ACHN (cell line): ENCODE data around the gene SEMA4B.
"Not testable (repeated sequence)": the region's sequence is repeated elsewhere in the genome, so short reads cannot be mapped to it uniquely, and the experiment has no call there.

Source experiments
- DNase-seq: peaks from one replicate; pipeline ENCODE4 v3.0.0-alpha.2; 2015
- in situ Hi-C: cut with HindIII; loops from 2 replicates; pipeline ENCODE4 v1.10.0; 2017; ENCODE audit warnings: low sequenced_read_pairs, low pct_ligation_motif_present, low pct_unique_long_range_greater_than_20kb

SEMA4B gene, protein sequence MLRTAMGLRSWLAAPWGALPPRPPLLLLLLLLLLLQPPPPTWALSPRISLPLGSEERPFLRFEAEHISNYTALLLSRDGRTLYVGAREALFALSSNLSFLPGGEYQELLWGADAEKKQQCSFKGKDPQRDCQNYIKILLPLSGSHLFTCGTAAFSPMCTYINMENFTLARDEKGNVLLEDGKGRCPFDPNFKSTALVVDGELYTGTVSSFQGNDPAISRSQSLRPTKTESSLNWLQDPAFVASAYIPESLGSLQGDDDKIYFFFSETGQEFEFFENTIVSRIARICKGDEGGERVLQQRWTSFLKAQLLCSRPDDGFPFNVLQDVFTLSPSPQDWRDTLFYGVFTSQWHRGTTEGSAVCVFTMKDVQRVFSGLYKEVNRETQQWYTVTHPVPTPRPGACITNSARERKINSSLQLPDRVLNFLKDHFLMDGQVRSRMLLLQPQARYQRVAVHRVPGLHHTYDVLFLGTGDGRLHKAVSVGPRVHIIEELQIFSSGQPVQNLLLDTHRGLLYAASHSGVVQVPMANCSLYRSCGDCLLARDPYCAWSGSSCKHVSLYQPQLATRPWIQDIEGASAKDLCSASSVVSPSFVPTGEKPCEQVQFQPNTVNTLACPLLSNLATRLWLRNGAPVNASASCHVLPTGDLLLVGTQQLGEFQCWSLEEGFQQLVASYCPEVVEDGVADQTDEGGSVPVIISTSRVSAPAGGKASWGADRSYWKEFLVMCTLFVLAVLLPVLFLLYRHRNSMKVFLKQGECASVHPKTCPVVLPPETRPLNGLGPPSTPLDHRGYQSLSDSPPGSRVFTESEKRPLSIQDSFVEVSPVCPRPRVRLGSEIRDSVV

DNA sequence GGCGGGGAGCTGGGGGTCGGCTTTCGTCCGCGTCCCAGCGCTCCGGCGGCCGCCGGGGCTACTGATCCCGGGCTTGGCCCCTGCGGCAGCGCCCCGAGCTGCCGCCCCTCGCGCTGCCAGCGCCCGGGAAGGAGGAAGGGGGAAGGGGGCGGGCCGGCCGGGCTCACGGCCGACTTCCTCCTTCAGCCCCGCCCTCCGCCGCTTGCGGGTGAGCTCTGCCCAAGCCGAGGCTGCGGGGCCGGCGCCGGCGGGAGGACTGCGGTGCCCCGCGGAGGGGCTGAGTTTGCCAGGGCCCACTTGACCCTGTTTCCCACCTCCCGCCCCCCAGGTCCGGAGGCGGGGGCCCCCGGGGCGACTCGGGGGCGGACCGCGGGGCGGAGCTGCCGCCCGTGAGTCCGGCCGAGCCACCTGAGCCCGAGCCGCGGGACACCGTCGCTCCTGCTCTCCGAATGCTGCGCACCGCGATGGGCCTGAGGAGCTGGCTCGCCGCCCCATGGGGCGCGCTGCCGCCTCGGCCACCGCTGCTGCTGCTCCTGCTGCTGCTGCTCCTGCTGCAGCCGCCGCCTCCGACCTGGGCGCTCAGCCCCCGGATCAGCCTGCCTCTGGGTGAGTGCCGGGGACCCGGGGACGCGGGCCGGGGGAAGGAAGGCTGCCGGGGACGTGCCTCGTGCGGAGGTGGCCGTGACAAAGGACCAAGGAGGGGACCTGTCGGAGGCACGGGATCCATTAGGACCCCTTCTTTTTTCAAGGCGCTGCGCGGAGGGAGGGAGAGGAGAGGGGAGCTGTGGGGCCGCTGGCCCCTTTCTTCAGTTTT lies at the start of gene SEMA4B:
SEMA4B (plus strand) TSS at position 201 of the 814 bp plus-strand sequence; CDS start at position 450, 249 bp downstream.
- in situ Hi-C loops = no loop called here
- peak; percentile 62 for DNase-seq

DNA sequence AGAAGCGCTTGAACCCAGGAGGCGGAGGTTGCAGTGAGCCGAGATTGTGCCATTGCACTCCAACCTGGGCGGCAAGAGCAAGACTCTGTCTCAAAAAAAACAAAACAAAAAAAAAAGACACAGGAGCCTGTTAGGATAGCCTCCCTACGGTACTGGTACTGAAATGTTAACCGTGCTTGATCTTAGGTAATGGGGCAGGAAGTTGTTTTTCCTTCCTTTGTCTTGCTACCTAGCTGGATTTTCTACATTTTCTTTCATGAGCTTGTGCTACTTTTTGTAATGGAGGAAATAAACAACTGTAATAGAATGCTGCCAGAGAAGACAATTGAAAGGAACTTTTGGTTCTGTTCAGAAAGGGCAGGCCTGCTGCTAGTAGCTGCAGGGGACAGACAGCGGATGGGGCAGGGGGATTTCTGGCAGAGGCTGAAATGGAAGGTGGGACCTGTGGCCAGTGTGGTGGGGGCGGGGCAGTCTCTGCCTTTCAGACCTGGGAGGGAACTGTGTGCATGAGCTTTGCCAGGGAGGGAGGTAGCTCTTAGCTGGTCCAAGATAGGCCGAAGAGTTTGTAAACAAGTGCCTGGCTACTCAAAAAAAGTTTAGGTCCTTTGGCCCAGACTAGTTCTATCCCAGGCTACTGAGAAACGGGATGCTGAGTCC lies 49.0 kb upstream of the SEMA4B start:
- in situ Hi-C loops = no loop called here
- DNase-seq = no peak

DNA sequence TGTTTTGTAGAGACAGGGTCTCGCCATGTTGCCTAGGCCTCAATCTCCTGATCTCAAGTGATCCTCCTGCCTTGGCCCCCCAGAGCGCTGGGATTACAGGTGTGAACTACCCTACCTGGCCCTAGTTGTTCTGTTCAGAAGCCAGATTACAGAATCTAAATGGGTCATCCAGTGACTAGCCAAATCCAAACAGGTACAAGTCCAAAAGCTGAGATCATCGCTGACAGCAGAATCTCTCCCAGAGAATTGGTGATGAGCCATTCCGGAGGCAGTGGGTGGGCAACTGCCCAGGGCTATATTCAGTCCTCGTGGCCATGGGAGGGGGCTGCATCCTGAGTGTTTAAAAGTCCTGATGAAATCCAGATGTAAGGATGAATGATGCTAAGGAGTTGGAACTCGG lies 47.5 kb upstream of the SEMA4B start:
- no peak for DNase-seq
- in situ Hi-C loops = no loop called here

GRCh38 chr15:90154246-90154645 lies 46.9 kb upstream of the SEMA4B start:
- in situ Hi-C loops = no loop called here
- DNase-seq = no peak

DNA sequence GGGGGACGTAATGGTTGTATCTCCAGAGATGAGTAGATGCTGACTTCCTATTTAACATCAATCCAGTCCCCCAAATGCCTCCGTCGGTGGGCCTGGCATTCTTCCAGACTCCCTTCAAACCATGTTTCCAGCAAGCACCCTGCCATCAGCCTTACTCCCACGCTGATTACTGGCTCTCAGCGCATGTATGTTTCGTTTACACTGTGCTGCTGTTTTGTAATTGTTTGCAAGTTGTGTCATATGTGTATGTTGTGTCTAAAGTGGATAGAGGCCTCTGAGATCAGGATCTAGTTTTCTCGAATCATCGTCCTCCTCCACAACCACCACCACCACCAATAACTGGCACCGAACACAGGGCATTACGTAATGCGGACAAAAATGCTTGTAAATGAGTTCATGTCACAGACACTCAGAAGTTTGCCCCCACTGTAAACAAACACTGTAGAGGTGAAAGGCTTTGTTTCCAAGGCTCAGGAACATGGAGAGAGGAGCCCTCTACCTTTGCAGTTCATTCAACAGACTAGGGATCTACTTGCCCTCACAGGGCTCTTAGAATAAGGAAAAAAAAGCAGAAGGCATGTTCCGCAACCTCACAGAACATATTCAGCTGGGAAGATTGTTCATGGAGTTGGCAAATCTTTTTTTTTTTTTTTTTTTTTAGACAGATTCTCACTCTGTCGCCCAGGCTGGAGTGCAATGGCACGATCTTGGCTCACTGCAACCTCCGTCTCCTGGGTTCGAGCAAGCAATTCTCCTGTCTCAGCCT lies 46.1 kb upstream of the SEMA4B start:
- DNase-seq = no peak

DNA sequence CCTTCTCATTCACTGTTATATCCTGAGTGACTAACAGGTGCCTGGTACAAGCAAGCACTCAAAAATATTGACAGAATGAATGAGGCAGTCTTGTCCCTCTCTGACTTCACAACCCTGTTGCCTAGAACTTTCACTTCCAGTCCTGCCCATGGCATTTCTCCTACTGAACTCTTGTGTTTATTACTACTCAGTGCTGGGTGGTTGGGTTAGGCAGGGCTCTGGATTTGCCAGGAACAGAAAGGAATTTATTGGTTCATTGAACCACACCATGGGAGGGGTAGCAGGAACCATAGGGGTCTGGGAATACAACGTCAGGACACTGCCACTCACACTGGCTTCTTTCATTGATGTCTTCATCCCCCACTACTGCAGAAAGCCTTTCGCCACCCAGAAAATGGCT lies 41.9 kb upstream of the SEMA4B start:
- DNase-seq = no peak
- in situ Hi-C loops = no loop called here

More for the DNA sequence above, 46.1 kb upstream of the SEMA4B start:
- in situ Hi-C loops = no loop called here

DNA sequence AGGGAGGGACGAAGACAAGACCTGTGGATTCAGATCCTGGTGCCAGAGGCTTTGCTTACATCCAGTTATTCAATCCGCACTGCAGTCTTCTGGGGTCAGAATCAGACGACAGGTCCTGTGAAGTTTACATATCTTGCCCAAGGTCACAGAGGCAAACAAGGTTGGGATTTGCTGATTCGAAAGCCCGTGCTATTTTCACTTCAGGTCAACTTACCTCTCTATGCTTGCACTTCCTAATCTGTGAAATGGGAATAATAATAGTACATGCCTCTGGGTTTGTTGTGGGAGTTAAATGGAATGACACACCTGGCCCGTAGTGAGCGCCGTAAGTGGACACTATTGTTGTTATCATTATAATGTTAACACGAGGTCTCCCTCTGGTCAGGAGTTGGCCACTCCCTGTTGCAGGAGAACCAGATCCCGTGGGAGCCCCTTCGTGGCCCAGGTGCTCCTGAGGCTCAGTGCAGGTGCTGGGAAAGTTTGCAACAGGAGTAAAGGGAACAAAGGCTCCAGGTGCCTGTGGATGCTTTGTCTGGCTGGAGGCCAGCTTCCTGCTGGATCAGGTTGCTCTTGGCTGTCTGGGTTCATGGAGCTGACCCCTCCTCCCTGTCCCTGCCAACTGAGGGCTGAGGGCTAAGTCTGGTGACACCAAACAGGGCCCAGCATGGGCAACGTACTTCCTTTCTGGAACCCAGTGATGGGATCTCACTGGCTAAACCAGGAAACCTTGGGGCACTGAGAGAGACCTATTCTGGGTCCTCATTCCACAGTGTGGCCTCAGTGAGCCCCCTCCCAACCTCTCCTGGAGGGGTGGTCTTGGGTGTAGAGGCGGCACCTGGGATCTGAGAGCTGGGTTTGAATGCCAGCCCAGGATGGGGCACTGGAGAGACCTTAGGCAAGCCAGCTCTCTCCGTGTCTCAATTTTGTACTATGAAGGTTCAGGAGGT lies 40.1 kb upstream of the SEMA4B start:
- no peak for DNase-seq
- in situ Hi-C loops = no loop called here

GRCh38 chr15:90161950-90162361 lies 39.2 kb upstream of the SEMA4B start:
- in situ Hi-C loops = no loop called here

DNA sequence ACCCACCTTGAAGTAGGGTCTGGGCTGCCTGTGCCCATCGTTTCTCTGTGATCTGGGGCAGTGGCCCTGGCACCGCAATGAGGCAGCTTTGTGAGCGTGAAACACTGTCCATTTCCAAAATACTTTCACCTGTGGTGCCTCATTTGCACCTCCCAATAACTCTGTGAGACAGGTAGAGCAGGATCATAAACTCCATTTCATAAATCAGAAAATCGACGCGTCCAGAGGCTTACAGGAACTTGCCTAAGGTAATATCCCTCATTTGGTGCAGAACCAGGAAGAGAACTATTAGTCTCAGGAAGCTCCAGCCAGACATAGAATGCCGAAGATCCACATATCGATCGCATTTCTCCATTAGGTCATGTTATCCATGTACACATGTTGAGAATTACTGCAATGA lies 38.2 kb upstream of the SEMA4B start:
- in situ Hi-C loops = no loop called here
- DNase-seq = no peak

More at GRCh38 chr15:90161950-90162361, 39.2 kb upstream of the SEMA4B start:
- DNase-seq = no peak

GRCh38 chr15:90164239-90164638 lies 36.9 kb upstream of the SEMA4B start:
- DNase-seq, in situ Hi-C loops: not testable (repeated sequence)

- no peak for DNase-seq
- in situ Hi-C loops = no loop called here
Measured at GRCh38 chr15:90165157-90165556, 36.0 kb upstream of the SEMA4B start.

DNA sequence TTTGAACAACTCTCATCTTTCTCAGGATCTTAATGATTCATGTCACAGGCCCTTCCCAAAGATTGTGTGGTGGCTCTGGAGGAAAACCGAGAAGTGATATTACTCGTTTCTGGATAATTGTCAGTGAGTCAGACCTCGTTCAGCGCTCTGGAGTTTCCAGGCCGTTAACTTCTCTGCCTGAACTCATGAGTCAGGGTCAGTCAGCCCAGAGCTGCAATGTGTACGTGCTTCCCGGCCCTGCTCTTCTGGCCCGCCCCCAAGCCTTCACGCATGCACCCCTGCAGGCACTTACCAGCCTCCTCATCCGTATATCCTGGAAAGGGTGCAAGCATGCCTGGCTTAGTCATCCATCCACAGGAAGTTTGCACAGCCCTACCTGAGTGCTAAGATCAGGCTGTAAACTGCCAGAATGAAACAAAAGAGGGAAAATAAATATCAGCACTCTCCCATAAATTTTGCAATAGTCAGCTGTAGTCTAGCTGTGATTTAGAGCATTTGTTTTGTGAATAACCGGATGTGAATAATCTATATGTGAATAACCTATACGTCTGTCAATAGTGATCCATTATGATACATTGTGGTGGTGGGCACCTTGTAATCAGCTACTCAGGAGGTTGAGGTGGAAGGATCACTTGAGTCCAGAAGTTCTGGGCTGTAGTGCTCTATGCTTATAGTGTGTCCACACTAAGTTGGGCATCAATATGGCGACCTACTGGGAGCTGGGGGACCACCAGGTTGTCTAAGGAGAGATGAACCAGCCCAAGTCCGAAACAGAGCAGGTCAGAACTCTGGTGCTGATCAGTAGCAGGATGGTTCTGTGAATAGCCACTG lies 35.3 kb upstream of the SEMA4B start:
- in situ Hi-C loops = no loop called here
- peak; percentile 99 for DNase-seq

- no peak for DNase-seq
- in situ Hi-C loops = no loop called here
Measured at GRCh38 chr15:90167121-90167520, 34.0 kb upstream of the SEMA4B start.

- in situ Hi-C loops = no loop called here
- no peak for DNase-seq
Measured at GRCh38 chr15:90171623-90172022, 29.5 kb upstream of the SEMA4B start.

GRCh38 chr15:90173372-90173771 lies 27.8 kb upstream of the SEMA4B start:
- DNase-seq = no peak
- in situ Hi-C loops = no loop called here
